Measurements from ENCODE around the gene C10orf90.

Gene C10orf90

DNA sequence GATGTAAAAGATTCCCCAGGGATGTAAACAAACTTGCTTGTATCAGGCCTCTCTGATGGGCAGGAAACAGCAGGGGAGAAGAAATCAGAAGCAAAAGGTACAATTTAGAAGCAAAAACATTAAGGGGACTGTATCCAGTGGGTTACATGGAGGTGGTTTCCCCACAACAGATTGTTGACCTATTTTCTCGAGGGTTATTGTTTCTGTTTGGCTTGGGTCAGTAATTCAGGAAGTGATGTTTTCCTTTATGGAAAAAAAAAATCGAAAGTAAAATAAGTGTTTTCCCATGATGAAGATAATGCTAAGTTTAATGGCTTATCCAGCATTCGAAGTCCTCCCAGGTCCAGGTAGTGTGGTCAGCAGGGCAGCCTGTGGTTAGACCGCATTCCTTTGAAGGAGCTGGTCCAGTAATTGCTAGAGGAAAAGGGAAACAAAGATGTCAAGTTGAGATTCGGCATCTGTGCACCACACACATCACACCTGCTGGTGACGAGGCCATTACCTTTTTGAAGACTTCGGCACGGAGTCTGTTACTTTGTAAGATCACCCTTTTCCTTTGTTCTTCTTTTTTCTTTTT lies 244.9 kb downstream of the C10orf90 start:
- no peak for DNase-seq (ENCODE audit: low read depth in 2 of 2)

DNA sequence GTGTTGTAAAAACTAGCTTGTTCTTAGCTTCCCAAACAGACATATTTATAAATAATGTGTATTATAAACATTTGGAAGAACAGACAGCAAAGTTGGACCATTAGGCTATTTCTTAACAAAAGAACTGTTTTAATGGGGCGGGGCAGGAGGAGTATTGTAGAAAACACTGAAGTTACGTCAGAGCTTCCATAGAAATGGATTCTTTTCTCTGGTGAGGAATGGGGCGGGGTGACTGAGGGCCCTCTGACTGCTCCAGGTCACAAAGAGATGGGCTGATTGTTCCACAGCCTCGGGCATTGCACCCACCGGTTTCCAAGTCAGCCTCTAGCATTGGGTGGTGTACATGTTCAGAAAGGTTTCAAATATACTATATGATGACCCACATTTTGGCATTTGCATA lies 245.5 kb downstream of the C10orf90 start:
- no peak for DNase-seq (ENCODE audit: low read depth in 2 of 2)

DNA sequence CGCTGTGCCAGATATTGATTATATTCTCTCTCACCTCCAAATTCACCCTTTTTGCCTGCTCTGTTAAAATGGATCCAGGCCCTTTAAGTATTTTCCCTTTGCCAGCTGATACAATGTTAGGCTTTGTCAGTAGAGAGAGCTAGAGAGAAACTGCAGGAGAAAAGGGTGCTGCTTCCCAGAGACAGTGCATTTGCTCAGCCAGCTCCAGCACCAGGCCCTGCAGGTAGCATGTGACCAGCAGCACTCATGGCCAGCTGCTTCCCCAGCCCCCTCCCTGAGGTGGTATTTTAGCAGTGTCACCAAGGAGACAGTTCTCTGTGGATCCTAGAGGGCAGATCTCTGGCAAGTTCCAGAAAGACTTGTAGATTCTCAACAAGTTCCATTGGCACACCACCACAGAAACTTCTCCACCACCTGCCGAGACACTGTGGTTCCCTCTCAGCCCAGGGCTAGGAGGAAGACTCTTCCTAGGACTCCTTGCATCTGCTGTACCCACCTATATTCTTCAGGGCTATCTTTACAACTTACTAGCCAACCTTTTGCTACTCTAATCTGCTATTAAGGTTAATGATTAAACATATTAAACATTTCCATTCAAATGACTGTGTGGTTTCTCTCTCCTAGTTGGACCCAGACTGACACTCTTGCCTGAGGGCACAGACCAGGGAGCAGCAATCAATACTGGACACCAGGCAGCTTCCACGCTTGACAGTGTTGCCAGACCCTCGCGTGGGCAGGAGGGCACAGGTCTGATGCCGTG lies 246.6 kb downstream of the C10orf90 start:
- DNase-seq (ENCODE audit: low read depth in 2 of 2): no peak

DNA sequence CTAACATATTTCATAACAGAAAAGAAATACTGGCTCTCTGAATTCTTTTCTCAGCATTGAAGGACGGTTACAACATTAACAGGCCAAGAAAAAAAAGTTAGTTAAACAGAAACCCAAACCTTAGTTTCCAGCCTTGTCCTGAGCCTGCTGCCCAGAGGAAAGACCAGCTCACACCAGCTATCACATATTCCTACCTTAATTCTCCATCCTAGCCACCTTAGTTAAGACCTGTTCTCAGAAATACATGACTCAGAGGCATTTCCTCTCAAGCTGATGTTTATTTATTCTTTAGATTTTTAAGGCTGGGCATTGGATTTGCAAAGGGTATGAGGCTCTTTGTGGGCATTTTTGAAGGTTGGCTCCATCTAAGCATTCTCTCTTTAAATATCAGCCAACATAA lies 247.9 kb downstream of the C10orf90 start:
- no peak for DNase-seq (ENCODE audit: low read depth in 2 of 2)

DNA sequence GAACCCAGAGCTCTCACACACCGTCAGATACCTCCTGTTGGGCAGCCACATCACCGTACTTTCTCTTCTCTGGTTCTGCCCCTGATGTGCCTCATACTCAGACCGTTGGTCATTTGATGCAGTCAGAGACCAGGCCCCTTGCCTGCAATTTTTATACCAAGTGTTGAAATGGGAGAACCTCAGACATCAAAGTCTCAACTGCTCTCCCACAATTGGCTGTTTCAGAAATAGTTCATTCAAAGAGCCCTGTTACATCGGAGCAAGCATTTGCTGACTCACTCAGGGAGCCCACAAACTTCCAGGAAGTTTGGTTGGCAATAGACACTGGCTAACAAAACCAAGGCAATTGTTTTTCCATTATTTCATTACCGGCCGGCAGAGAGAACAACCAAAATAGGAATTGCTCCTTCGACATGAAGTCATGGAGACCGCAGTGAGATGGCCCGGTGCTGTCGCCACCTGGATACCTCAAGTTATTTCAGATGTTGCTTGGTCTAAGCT lies 248.7 kb downstream of the C10orf90 start:
- no peak for DNase-seq (ENCODE audit: low read depth in 2 of 2)

DNA sequence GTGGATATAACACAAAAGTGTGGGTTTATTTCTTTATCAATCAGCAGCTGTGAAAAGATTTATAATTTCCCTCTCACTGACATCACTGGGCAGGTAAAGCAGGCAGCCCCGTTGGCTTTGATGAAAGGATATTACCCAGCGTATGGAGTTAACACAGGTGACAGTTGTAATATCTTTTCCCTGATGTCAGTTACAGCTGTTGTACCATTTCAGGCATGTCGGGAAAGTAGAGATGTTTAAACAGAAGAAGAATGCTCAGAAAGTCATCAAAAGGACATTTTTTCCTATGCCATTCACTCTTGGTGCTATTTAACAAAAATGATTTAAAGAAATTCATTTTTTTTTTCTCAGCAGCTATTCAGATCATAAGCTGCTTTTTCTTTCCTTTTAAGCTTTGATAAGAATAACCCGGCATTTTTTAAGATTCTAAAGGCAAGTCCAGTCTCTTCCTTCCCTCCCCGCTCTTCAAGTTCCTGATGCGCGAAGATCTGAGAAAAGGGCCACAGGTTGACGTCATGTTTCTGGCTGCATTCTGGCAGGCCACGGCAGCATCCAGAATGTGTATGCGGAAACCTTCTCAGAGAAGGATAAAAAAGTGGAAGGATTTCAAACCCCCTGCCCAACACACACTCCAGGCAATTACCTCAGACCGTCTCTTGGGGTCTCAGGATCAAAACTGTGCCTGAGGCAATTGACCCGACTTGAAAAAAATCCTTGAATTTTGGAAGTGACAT lies 249.8 kb downstream of the C10orf90 start:
- DNase-seq (ENCODE audit: low read depth in 2 of 2): no peak

DNA sequence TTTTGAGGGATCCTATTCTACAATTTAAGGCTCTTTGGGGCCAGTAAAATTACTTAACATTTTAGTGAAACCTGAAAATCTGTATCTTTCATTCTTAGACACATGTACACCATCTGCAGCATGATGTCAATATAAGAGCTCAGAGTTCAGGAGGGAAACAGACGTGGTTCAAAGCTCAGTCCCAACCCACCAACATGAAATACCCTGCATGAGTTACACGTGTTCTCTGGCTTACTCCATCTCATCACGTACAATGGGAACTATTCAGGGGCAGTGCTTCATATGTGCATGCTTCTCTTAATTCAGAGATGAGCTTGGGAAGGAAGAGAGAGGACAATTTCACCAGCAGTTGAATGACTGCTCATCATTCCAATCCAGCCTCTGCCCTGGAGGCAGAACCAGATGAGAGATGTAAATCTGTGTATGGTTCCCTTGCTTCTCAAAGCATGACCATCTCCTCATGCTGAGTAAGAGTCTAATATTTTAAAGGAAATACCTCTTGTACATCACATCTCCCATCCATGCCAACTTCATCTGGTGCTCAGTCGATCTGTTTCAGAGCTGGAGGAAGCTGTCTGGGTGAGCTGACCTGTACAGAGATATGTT lies 253.2 kb downstream of the C10orf90 start:
- no peak for DNase-seq (ENCODE audit: low read depth in 2 of 2)

DNA sequence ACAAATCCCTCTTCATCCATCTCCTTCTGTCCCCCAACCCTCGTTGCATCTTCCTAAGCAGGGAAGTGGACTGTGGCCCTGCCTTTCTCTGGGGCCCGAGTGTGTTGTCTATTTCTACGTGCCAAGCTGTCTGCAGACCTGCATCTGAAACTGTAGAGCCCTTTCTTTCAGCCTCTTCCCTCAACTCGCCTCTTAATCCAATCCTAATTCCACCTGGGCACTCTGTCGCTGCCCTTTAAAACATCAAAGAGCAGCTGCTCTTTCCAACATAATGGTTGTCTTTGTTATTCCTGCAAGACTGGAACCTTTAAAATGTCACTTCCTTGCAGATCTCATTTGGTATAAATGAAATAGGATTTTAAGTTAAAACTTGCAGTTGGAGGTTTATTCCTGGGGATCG lies 260.7 kb downstream of the C10orf90 start:
- no peak for DNase-seq (ENCODE audit: low read depth in 2 of 2)

DNA sequence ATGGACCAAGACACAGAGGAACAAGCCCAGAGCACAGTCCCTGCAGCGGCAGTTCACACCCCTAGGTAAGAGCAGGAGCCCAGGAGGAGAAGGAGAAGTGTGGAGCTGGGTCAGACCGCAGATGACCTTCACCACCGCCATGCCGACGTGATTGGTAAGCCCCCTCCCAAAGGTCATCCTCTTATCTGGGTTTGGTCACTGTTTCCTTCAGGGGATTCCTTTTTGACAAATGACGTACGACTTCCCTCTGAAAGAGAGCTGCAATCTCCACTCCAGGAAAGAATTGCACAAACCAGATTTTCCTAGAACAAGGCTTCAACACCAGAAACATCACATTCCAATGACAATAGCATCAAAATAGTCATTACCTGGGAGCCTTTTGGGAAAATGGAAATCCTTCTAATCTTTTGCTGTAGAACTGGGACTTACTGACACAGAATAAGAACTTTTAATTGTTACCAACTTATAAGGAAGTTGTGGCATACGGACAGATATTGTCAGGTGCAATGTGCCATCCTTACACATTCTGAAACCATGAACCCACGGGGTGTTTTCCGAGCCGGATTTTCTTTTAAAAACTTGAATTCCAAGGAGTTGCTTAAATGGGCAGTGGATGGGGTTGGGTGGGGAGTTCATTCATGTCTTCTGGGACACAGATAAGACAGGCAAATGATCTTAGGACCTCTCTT lies 261.4 kb downstream of the C10orf90 start:
- DNase-seq (ENCODE audit: low read depth in 2 of 2): no peak

DNA sequence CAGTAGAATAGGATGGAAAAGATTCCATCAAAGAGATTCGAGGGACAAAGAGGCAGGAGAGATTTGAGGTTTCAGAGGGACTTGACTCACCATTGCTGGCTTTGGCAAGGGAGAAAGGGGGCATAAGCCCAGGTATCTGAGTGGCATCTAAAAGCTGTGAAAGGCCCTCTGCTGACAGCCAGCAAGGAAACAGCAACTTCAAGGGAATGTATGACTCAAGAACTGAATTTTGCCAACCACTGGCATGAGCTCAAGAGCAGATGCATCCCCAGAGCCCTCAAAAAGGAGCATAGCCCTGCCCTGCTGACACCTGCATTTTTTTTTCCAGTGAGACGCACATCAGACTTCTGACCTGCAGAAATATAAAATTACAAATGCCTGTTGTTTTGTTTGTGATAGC lies 262.7 kb downstream of the C10orf90 start:
- no peak for DNase-seq (ENCODE audit: low read depth in 2 of 2)

DNA sequence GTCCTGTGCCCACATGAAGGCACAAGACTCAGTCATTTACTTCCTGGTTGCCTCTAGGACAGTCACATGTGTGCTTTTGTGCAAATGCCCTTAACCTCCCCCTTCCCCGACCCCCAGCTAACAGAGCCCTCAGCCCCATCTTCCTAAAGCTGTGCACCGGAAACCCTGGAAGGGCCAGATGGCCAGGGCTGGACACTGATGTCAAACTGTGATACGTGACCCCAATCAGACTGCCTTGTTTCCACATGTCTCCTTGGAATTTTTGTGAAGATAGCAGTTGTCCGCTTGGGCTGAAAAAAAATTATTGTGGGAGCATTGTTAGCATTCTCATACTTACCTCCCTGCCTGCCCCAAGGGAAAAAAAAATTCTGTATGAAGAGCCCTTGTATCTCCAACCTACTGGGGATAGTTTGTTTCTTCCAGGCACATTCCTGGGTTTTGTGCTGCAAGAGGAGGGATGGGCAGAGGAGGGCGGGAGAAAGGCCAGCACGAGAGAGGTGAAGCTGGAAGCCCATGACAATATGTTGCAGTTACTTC lies 265.2 kb downstream of the C10orf90 start:
- DNase-seq (ENCODE audit: low read depth in 2 of 2): no peak

DNA sequence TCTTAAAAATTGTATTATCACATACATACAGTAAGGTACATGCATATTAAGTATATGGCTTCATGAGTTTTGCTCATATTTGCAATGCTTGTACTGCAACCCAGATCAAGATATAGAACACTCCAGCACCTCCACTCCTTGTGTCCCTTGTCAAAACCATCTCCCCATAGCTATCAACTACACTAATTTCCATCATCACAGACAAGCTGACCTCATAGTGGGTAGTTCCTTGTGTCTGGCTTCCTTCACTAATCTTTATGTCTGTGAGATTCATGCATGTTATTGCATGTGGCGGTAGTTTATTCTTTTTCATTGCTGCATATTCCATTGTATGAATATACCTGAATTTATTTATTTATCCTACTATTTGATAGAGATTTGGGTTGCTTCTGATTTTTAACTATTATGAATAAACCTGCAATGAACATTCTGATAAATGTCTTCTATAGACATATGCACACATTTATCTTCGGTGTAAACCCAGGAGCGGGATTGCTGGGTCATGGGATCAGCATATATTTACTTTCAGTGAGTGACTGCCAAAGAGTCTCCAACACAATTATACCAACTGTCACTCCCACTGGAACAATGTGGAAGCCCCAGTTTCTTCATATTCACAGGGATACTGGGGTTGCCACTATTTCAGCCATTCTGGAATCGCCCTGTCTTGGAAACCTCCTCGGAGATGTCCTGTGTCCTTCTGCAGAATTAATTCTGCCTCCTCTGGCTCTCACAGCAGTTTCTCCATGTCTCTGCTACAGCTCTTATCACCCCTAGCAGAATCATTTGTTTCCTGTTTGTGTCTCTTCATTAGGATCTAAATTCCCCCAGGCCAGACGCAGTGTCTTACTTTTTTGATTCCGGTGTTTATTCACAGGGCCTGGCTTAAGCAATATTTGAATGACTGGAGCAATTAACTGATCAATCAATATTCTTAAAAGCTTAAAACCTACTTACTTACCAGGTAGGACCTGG lies 267.5 kb downstream of the C10orf90 start:
- no peak for DNase-seq (ENCODE audit: low read depth in 2 of 2)

DNA sequence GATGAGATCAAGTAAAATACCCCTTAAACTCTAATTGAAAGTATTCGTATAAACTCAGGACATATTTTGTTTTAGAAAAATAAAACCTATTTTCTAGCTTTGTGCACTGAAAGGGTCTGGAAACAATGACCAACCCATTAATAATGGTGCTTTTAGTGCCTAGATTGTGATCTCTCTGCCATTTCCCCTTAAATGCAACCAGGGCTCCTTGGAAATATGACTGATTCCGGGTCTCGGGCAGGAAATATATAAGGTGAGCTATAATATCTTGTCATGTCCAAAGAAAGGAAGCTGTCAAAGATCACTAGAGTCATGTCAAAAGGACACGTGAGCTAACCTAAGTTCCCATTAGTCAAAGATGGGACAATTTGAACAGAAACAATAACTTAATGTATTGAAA lies 269.9 kb downstream of the C10orf90 start:
- DNase-seq (ENCODE audit: low read depth in 2 of 2): no peak

DNA sequence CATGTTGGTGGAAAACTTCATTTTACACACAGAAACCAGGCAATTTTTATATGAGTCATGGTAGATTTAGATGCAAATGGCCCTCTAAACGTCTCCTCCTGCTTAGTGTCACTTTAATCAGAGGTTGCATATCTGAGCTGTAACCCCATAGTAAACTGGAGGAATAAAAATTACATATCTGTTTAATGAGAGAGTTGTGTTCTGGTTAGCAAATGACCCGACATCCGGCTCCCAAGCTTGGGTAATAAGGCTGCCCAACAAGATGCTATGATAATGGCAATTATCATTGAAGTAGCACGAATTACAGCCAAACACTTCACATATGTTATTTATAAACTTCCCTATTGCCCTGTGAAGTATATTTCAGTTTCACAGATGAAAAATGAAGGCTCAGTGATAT lies 271.6 kb downstream of the C10orf90 start:
- DNase-seq (ENCODE audit: low read depth in 2 of 2): no peak

DNA sequence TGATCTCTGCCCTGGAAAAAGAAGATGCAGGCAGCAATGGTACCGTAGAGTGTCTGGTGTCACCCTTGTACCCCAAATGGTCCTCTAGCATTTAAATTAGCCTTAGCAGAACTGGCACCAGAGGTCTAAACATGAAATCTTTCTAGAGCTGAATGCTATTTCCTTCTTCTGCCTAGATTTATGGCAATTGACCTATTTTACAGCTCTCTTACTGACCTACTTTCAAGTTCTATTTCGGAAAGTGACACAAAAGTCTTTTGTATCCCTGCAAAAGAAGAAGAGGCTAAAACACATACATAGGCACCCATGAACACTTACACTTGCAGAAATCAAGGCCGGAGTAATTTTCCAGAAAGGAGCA lies 272.1 kb downstream of the C10orf90 start:
- DNase-seq (ENCODE audit: low read depth in 2 of 2): no peak

DNA sequence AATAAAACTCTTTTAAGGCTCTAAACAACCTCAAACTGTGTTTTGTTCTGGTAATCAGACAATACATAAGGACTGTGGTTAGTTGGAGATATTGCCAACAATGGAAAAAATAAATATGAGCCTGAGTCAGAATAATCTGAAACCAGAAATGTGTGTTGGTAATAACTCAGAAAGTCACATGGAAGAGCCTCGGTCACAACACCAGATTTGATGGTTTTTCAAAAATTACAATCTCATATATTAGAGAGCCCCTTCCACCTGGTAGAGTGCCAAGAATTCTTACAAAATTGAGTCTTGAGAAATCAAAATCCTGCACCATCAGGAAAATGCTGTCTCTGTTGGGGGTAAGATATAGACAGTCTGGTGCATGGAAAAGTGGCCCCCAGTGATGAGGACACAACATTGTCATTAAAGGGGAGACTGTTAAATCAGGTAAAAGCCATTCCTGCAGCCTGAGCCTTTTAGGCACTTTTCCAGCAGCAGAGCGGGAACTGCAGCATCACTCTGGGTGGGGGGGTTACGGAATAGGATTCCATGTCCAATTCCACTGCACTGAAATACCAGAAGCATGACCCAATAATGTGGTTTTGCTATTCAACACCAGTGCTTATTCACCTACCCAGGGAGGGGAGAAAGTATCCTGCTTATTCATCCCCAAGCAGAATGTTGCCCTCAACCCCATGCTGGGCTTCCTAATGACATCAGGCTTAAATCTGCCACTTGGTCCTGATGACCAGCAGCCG lies 272.7 kb downstream of the C10orf90 start:
- no peak for DNase-seq (ENCODE audit: low read depth in 2 of 2)

DNA sequence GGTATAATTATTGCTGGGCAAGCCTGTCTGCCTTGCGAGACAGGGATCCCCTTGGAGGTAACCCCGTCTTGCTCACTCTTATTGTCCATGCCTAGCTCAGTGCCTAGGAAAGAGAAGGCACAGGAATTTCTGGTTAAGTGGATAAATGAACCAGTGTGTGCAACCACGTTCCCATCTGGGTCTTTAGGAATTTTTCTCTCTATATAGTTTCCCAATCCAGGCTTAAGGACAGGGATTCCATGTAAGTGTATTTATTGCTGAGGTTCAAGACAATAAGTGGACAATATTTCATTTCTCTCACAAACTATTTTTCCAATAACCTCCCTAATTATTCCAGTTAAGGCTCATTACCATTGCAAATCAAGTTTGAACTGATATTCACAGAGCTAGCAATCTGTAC lies 273.3 kb downstream of the C10orf90 start:
- DNase-seq (ENCODE audit: low read depth in 2 of 2): no peak

DNA sequence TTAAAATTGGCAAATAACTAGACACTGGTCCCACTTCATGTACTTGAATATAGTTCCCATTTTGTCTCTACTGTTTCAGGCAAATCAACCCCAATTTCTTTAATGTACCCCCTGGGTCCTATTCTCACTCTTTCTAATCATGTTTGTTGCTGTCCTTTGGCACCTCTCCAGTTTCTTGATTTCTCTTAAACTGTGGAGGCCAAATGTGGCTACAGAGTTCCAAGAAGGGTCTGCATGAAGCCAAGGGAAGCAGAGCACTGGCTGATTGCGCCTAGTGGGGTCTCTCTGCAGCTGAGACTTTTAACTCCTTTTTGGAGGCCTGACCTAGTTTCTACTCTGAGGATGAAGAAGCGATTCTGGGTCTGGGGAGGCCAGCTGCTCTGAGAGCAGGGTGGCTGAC lies 275.5 kb downstream of the C10orf90 start:
- DNase-seq (ENCODE audit: low read depth in 2 of 2): no peak

DNA sequence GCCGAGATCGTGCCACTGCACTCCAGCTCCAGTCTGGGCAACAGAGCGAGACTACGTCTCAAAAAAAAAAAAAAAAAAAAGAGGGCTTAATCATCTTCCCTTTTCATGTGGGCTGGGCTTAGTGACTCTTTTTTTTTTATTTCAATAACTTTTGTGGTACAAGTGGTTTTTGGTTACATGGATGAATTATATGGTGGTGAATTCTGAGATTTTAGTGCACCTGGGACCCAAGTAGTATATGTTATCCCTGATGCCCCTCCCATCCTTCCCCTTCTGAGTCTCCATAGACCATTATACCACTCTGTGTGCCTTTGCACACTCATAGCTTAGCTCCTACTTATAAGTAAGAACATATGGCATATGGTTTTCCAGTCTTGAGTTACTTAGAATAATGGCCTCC lies 277.4 kb downstream of the C10orf90 start:
- DNase-seq (ENCODE audit: low read depth in 2 of 2): no peak

DNA sequence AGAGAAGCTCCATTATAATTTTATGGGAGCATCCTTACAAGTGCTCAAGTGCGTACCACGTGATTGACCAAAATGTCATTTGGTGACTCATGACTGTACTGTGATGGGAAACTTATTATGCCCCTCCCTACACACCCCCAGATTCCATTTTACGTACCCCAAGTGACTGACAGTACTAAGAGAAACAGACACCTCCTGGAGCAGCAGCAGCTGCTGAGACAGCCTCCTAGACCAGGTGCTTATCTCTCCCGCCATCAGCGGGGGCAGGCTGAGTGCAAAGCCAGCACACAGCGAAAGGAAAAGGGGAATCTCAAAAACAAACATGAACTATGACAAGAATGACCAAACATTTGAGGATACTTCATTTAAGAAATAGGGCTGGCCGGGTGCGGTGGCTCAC lies 278.0 kb downstream of the C10orf90 start:
- DNase-seq (ENCODE audit: low read depth in 2 of 2): no peak

All from stimulated activated CD4-positive, alpha-beta T cell treated with anti-CD3 and anti-CD28 coated beads, Interleukin-1b, Interleukin-23, amount 100 ng/mL, for 4 hours (primary cell).